Stimulated activated CD4-positive, alpha-beta T cell treated with anti-CD3 and anti-CD28 coated beads, Interleukin-2, amount 100 ng/mL, for 4 hours (primary cell): ENCODE measurements around the gene PCSK5.
"Not testable (repeated sequence)": the region's sequence is repeated elsewhere in the genome, so short reads cannot be mapped to it uniquely, and the experiment has no call there.

Source experiments
- DNase-seq: peaks from one replicate; pipeline ENCODE4 v3.0.0-alpha.2; 2020; ENCODE audit warnings: low read depth

Gene PCSK5

GRCh38 chr9:76249309-76249708 lies 358.8 kb downstream of the PCSK5 start:
- DNase-seq = no peak

- no peak for DNase-seq
Observed at GRCh38 chr9:76255781-76256455, 365.4 kb downstream of the PCSK5 start.

- no peak for DNase-seq
Observed at GRCh38 chr9:76257311-76257710, 366.8 kb downstream of the PCSK5 start.

- no peak for DNase-seq
Observed at GRCh38 chr9:76266649-76267283, 376.3 kb downstream of the PCSK5 start.

GRCh38 chr9:76267284-76267652 lies 376.8 kb downstream of the PCSK5 start:
- DNase-seq = no peak

- DNase-seq = no peak
Observed at GRCh38 chr9:76269789-76270188, 379.3 kb downstream of the PCSK5 start.

- DNase-seq = no peak
Observed at GRCh38 chr9:76271755-76272154, 381.3 kb downstream of the PCSK5 start.

GRCh38 chr9:76289042-76289441 lies 398.6 kb downstream of the PCSK5 start:
- no peak for DNase-seq

- DNase-seq = no peak
Observed at GRCh38 chr9:76289703-76290102, 399.2 kb downstream of the PCSK5 start.

GRCh38 chr9:76290555-76290954 lies 400.1 kb downstream of the PCSK5 start:
- DNase-seq = no peak

GRCh38 chr9:76292246-76292645 lies 401.8 kb downstream of the PCSK5 start:
- DNase-seq = no peak

GRCh38 chr9:76292658-76293057 lies 402.2 kb downstream of the PCSK5 start:
- no peak for DNase-seq

- DNase-seq = no peak
Observed at GRCh38 chr9:76294301-76294700, 403.8 kb downstream of the PCSK5 start.

- DNase-seq = no peak
Observed at GRCh38 chr9:76296561-76297310, 406.3 kb downstream of the PCSK5 start.

GRCh38 chr9:76297721-76298239 lies 407.3 kb downstream of the PCSK5 start:
- no peak for DNase-seq

- no peak for DNase-seq
Observed at GRCh38 chr9:76298521-76299144, 408.2 kb downstream of the PCSK5 start.

- DNase-seq = no peak
Observed at GRCh38 chr9:76302543-76302942, 412.1 kb downstream of the PCSK5 start.

GRCh38 chr9:76302947-76303550 lies 412.6 kb downstream of the PCSK5 start:
- no peak for DNase-seq

- DNase-seq = not testable (repeated sequence)
Observed at GRCh38 chr9:76307047-76307446, 416.6 kb downstream of the PCSK5 start.

- no peak for DNase-seq
Observed at GRCh38 chr9:76310577-76310976, 420.1 kb downstream of the PCSK5 start.

GRCh38 chr9:76310991-76311390 lies 420.5 kb downstream of the PCSK5 start:
- no peak for DNase-seq

- DNase-seq = no peak
Observed at GRCh38 chr9:76311537-76311936, 421.1 kb downstream of the PCSK5 start.
